Activated CD4-positive, alpha-beta memory T cell treated with anti-CD3 and anti-CD28 coated beads for 36 hours (primary cell): Measurements from ENCODE around the gene FRMD4A. TPM values are rescaled to one million over a fixed set of nuclear protein-coding genes. Genes with fewer than 3 reads are reported as not detected.

Source experiments
- CTCF ChIA-PET: fragments of 350-600 bp; sonication (Branson Sonifier 250); formaldehyde crosslinking; loops from one replicate; lab custom pipeline; 2021; ENCODE audit warnings: antibody characterized with exemption, inconsistent platforms; lab: Charles Lee
- POLR2A ChIA-PET: fragments of 350-600 bp; sonication (Branson Sonifier 250); formaldehyde crosslinking; loops from one replicate; lab custom pipeline; 2021; ENCODE audit warnings: antibody characterized with exemption; lab: Charles Lee
- DNase-seq: peaks from one replicate; pipeline ENCODE4 v3.0.0-alpha.2; 2020
- H3K27ac Mint-ChIP-seq: one replicate; pipeline ENCODE4 v1.8.0; 2021; ENCODE audit warnings: mixed read lengths
- H3K27me3 Mint-ChIP-seq: one replicate; pipeline ENCODE4 v1.8.0; 2021; ENCODE audit warnings: mixed read lengths
- H3K36me3 Mint-ChIP-seq: one replicate; pipeline ENCODE4 v1.8.0; 2021; ENCODE audit warnings: mixed read lengths
- H3K4me1 Mint-ChIP-seq: one replicate; pipeline ENCODE4 v1.8.0; 2021; ENCODE audit warnings: low read depth, mixed read lengths
- H3K4me3 Mint-ChIP-seq: one replicate; pipeline ENCODE4 v1.8.0; 2021; ENCODE audit warnings: mild to moderate bottlenecking, mixed read lengths
- H3K9me3 Mint-ChIP-seq: one replicate; pipeline ENCODE4 v1.8.0; 2021; ENCODE audit warnings: mixed read lengths
- intact Hi-C: fragments of 100-400 bp; cut with micrococcal nuclease; formaldehyde crosslinking; loops from one replicate; pipeline ENCODE4 v1.15.1; 2023
- total RNA-seq, 2 experiments: library from RNA; stranded (reverse); gene quantifications; one replicate each; pipeline ENCODE4 v1.2.3, GENCODE V29; 2021

The FRMD4A gene
- total RNA-seq, result 1 to 10 TPM in 1 of 2 experiments, under 1 TPM in 1; 0.31 to 1.7 TPM

DNA sequence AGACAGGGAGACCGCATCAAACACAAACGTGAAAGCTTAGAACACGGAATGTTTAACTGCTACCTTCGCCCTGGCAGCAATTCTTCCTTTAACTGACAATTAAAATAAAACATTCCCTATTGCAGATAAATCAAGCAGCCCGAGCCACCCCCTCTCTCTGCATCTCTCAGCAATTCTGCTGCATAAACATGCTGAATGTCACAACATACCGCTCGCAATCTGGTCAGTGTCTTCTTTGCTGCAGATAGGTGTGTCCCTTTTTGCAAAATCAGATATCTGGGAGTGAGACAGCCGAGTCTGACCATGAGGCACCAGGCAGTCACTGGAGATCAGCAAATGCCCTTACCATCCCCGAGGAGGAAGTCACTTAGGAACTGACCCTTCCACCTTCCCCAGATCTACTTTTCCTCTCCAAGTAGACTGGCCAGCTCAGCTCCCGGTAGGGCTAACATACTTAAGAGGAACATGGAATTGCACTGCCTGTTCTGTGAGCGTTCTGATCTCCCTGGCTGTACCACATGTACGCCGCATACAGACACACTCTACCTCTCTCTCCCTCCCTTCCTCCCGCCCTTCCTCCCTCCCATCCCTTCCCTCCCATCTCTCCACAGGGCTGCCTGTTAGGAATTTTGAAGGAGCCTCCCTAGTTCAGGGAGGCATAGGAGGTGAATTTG is at the start of gene FRMD4A:
TSS of gene FRMD4A (minus strand) at position 537 of the 674 bp plus-strand sequence.
- peaks cover 2% of the 10 kb centered on the region for H3K4me1 Mint-ChIP-seq
- no peak within 1 kb of the TSS for H3K27ac Mint-ChIP-seq
- no peaks in the 10 kb centered on the region for H3K36me3 Mint-ChIP-seq
- H3K27me3 Mint-ChIP-seq, result peaks cover 22% of the 10 kb centered on the region
- no peak within 1 kb of the TSS for H3K4me3 Mint-ChIP-seq
- ChIA-PET POLR2A (no interaction called here), CTCF (no interaction called here)
- no peak for DNase-seq
- no peaks in the 10 kb centered on the region for H3K9me3 Mint-ChIP-seq
- intact Hi-C loops, result no loop called here

DNA sequence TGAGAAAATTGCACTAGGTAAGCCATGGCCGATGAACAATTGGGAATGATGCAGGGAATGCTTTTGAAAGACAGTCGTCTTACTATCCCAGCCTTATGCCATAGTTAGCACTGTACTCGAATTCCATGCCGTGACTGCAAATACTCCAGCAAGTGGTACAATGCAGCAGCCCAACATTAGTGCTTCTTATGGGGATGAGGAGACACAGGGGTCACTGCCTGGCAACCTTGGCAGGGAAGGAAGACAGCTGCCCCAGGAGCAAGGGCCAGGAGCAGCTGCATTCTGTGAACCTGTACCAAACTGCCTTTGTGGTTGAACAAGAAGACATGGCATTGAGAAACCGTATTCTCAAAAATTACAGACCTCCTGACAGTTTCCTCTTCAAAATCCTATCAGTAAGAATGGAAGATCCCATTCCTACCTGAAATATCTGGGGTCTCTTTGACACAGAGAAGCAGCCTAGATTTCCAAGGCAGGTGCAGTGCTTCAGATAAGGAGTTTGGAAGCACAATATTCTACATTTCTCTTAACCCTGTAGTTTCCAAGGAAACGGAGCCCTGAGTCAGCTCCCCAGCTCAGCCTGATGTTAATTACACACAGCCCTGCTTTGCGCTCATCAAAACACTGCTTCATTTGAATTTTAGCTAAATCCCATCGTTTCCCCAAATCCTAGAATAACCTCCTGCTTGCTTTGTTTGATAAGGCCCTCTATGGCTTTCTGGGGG is 49.0 kb upstream of the FRMD4A start:
- ChIA-PET CTCF (interaction anchor here (1.0 kb wide), 1 partner anchor 53 kb away, joined by 3 read pairs; no protein-coding TSS in a partner anchor), POLR2A (no interaction called here)
- DNase-seq, result no peak
- no peaks in the 10 kb centered on the region for H3K9me3 Mint-ChIP-seq
- intact Hi-C loops, result loop anchor here (10.0 kb wide), 1 partner anchor 575 kb away; the partner anchor contains the start of genes DCLRE1C and MEIG1
- peaks cover 31% of the 10 kb centered on the region for H3K27me3 Mint-ChIP-seq
- H3K4me3 Mint-ChIP-seq, result no peak overlapping the region
- no peak overlapping the region for H3K27ac Mint-ChIP-seq
- H3K36me3 Mint-ChIP-seq, result no peaks in the 10 kb centered on the region
- peaks cover 22% of the 10 kb centered on the region for H3K4me1 Mint-ChIP-seq

GRCh38 chr10:14378387-14378960 is 47.8 kb upstream of the FRMD4A start:
- CTCF ChIA-PET, result no interaction called here
- intact Hi-C loops, result no loop called here
- POLR2A ChIA-PET, result no interaction called here

GRCh38 chr10:14377591-14378175 is 47.0 kb upstream of the FRMD4A start:
- Mint-ChIP-seq H3K36me3 (no peaks in the 10 kb centered on the region), H3K4me3 (no peak overlapping the region), H3K4me1 (peaks cover 17% of the 10 kb centered on the region), H3K27ac (no peak overlapping the region), H3K9me3 (no peaks in the 10 kb centered on the region), H3K27me3 (peaks cover 29% of the 10 kb centered on the region)
- no peak for DNase-seq
- POLR2A ChIA-PET, result no interaction called here
- intact Hi-C loops, result no loop called here
- CTCF ChIA-PET, result no interaction called here

More at GRCh38 chr10:14378387-14378960, 47.8 kb upstream of the FRMD4A start:
- no peaks in the 10 kb centered on the region for H3K9me3 Mint-ChIP-seq
- H3K4me3 Mint-ChIP-seq, result no peak overlapping the region
- DNase-seq, result no peak
- H3K27ac Mint-ChIP-seq, result no peak overlapping the region
- H3K4me1 Mint-ChIP-seq, result peaks cover 17% of the 10 kb centered on the region
- H3K27me3 Mint-ChIP-seq, result peaks cover 26% of the 10 kb centered on the region
- H3K36me3 Mint-ChIP-seq, result no peaks in the 10 kb centered on the region

DNA sequence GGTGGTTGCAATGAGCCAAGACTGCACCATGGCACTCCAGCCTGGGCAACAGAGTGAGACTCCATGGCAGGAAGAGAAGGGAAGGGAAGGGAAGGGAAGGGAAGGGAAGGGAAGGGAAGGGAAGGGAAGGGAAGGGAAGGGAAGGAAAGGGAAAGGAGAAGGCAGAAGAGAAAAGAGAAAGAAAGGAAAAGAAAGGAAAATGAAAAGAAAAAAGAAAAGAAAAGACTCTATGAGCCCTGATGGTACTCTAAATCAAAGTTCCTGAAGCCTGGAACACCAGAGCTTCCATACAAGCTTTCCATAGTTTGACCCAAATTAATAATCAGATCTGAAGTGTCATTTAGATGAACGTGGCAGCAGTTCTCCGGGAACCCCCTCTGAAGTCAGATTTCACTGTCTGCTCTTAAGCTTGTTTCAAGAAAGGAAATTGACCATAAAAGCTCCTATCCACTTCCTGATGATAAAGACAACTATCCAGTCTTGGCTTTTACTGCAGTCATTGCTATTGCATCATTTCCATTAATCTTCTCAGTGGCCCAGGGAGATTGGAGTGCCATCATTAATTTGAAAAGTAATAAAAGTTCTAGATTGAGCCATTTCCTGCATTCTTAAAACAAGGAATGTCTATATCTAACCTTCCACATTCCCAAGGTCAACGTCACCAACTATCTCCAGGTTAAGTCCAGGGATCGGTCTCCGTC is 44.2 kb upstream of the FRMD4A start:
- no peaks in the 10 kb centered on the region for H3K9me3 Mint-ChIP-seq
- intact Hi-C loops, result no loop called here
- no peaks in the 10 kb centered on the region for H3K36me3 Mint-ChIP-seq
- POLR2A ChIA-PET, result no interaction called here
- no peak overlapping the region for H3K27ac Mint-ChIP-seq
- H3K4me3 Mint-ChIP-seq, result no peak overlapping the region
- H3K4me1 Mint-ChIP-seq, result no peaks in the 10 kb centered on the region
- CTCF ChIA-PET, result no interaction called here
- no peak for DNase-seq
- peaks cover 33% of the 10 kb centered on the region for H3K27me3 Mint-ChIP-seq

- H3K27ac Mint-ChIP-seq, result no peak overlapping the region
- DNase-seq, result no peak
- CTCF ChIA-PET, result no interaction called here
- H3K9me3 Mint-ChIP-seq, result no peaks in the 10 kb centered on the region
- intact Hi-C loops, result no loop called here
- H3K4me3 Mint-ChIP-seq, result no peak overlapping the region
- no peaks in the 10 kb centered on the region for H3K36me3 Mint-ChIP-seq
- no peaks in the 10 kb centered on the region for H3K4me1 Mint-ChIP-seq
- POLR2A ChIA-PET, result no interaction called here
- peaks cover 33% of the 10 kb centered on the region for H3K27me3 Mint-ChIP-seq
These were observed 41.9 kb upstream of the FRMD4A start for GRCh38 chr10:14372606-14373005.

DNA sequence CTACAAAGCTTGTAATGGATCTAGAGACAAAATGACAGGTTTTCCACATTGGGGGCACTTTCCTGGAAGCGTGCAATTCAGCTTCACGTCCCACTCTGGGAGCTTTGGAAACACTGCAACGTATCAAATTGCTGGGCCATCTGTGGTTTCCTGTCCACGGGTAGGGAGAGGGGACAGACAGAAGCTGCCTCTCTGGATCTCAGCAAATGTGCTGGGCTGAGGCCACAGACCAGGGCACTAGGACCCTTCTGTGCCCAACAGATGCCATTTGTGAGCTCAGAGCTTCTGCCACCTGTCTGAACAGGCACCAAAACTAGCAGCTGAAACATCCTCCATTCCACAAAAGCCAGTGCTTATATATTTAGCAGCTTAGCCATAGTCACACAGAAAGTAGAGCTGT is 40.9 kb upstream of the FRMD4A start:
- CTCF ChIA-PET, result no interaction called here
- no peaks in the 10 kb centered on the region for H3K9me3 Mint-ChIP-seq
- no peaks in the 10 kb centered on the region for H3K4me1 Mint-ChIP-seq
- H3K36me3 Mint-ChIP-seq, result no peaks in the 10 kb centered on the region
- H3K27me3 Mint-ChIP-seq, result peaks cover 31% of the 10 kb centered on the region
- no peak for DNase-seq
- H3K27ac Mint-ChIP-seq, result no peak overlapping the region
- H3K4me3 Mint-ChIP-seq, result no peak overlapping the region
- POLR2A ChIA-PET, result no interaction called here
- intact Hi-C loops, result no loop called here

DNA sequence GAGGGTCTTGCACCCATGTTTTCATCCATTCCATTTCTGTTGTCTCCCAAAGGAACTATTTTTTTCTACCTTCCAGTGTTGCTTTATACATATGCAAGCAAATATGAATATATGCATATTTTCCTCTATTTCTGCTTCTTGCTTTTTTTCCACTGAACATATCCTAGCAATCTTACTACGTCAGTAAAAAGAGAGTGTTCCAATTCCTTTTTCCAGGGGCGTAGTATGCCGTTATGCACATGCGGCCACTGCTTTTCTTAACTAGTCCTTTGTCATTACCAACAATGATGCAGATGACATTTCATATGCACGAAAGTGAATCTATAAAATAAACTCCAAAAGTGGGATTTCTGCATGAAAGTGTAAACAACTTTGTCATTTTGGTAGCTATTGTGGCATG is 40.2 kb upstream of the FRMD4A start:
- ChIA-PET CTCF (no interaction called here), POLR2A (interaction anchor here (0.7 kb wide), 1 partner anchor 110 kb away, joined by 3 read pairs; no protein-coding TSS in a partner anchor)
- Mint-ChIP-seq H3K4me1 (no peaks in the 10 kb centered on the region), H3K36me3 (no peaks in the 10 kb centered on the region), H3K27me3 (peaks cover 28% of the 10 kb centered on the region), H3K9me3 (no peaks in the 10 kb centered on the region), H3K27ac (no peak overlapping the region), H3K4me3 (no peak overlapping the region)
- DNase-seq, result no peak
- intact Hi-C loops, result no loop called here

GRCh38 chr10:14369906-14370305 is 39.2 kb upstream of the FRMD4A start:
- CTCF ChIA-PET, result interaction anchor here (1.4 kb wide), 1 partner anchor 44 kb away, joined by 3 read pairs; no protein-coding TSS in a partner anchor
- H3K27me3 Mint-ChIP-seq, result peaks cover 19% of the 10 kb centered on the region
- intact Hi-C loops, result no loop called here

DNA sequence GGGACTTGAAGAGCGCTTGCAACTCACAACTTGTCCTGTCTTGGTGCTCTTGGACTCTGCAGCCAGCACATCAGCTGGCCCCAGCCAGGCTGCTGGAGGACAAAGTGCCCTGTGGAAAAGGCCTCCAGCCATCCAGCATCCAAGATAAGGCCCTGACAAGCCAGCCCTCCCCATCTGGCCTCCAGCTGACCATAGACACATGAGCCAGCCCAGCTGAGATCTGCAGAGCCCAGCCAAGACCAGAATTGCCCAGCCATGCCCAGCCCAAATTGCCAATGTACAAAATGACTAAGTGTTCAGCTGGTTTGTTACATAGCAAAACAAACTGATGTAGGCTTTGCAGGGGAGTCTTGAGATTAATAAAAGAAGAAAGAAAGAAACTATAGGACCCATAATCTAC is 36.0 kb upstream of the FRMD4A start:
- POLR2A ChIA-PET, result no interaction called here
- no peak overlapping the region for H3K4me3 Mint-ChIP-seq
- no peaks in the 10 kb centered on the region for H3K9me3 Mint-ChIP-seq
- no peaks in the 10 kb centered on the region for H3K36me3 Mint-ChIP-seq
- intact Hi-C loops, result no loop called here
- peaks cover 13% of the 10 kb centered on the region for H3K27me3 Mint-ChIP-seq
- no peaks in the 10 kb centered on the region for H3K4me1 Mint-ChIP-seq
- DNase-seq, result no peak
- H3K27ac Mint-ChIP-seq, result no peak overlapping the region
- CTCF ChIA-PET, result interaction anchor here (0.6 kb wide), 1 partner anchor 109 kb away, joined by 3 read pairs; no protein-coding TSS in a partner anchor

More at GRCh38 chr10:14369906-14370305, 39.2 kb upstream of the FRMD4A start:
- Mint-ChIP-seq H3K4me1 (no peaks in the 10 kb centered on the region), H3K27ac (no peak overlapping the region), H3K9me3 (no peaks in the 10 kb centered on the region), H3K4me3 (no peak overlapping the region), H3K36me3 (no peaks in the 10 kb centered on the region)
- POLR2A ChIA-PET, result no interaction called here
- no peak for DNase-seq

GRCh38 chr10:14365266-14365665 is 34.5 kb upstream of the FRMD4A start:
- DNase-seq, result no peak
- intact Hi-C loops, result no loop called here
- no peak overlapping the region for H3K4me3 Mint-ChIP-seq
- ChIA-PET POLR2A (no interaction called here), CTCF (no interaction called here)
- H3K36me3 Mint-ChIP-seq, result no peaks in the 10 kb centered on the region
- no peaks in the 10 kb centered on the region for H3K4me1 Mint-ChIP-seq
- H3K9me3 Mint-ChIP-seq, result no peaks in the 10 kb centered on the region
- H3K27ac Mint-ChIP-seq, result no peak overlapping the region
- peaks cover 13% of the 10 kb centered on the region for H3K27me3 Mint-ChIP-seq
